Stimulated activated naive CD8-positive, alpha-beta T cell treated with anti-CD3 and anti-CD28 coated beads, Interleukin-15, Interleukin-2, amounts not matched to agents 100 U/mL and 50 U/mL, for 24 hours (primary cell): Measurements from ENCODE around the gene STAT3.
A peak's percentile ranks its signal among the peaks of the same experiment; 100 is the strongest.
"Not testable (repeated sequence)": the region's sequence is repeated elsewhere in the genome, so short reads cannot be mapped to it uniquely, and the experiment has no call there.

Experiments used
- ATAC-seq: fragments of 150-1000 bp; cut with Tn5 transposase; one replicate; pipeline ENCODE4 v1.10.0; 2021
- DNase-seq: peaks from one replicate; pipeline ENCODE4 v3.0.0; 2021

Gene STAT3

DNA sequence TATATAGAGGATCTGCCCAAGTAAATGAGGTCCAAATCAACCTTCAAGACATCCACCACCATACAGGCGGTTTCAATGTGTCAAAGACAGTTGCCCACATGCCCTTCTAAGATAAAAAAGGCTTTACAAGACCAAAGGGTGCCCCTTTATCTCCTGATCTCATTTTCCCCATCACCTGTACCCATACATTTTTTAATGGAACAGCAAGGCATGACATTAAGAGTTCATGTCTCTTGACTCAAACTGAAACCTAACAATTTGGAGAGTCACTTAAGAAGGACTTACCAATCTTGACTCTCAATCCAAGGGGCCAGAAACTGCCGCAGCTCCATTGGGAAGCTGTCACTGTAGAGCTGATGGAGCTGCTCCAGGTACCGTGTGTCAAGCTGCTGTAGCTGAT is 40.1 kb downstream of the STAT3 start:
- ATAC-seq: peak; percentile 57

DNA sequence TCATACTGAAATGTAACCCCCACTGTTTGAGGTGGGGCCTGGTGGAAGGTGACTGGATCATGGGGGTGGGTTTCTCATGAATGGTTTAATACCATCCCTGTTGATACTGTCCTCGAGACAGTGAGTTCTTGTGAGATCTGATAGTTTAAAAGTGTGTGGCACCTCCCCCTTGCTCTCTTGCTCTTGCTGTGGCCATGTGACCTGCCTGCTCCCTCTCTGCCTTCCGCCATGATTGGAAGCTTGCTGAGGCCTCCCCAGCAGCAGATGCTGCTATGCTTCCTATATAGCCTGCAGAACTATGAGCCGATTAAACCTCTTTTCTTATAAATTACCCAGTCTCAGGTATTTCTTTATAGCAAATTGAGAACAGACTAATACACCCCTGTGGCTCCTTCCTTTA is 40.6 kb downstream of the STAT3 start:
- DNase-seq: no peak
- no peak for ATAC-seq

More for the DNA sequence above, 40.1 kb downstream of the STAT3 start:
- no peak for DNase-seq

DNA sequence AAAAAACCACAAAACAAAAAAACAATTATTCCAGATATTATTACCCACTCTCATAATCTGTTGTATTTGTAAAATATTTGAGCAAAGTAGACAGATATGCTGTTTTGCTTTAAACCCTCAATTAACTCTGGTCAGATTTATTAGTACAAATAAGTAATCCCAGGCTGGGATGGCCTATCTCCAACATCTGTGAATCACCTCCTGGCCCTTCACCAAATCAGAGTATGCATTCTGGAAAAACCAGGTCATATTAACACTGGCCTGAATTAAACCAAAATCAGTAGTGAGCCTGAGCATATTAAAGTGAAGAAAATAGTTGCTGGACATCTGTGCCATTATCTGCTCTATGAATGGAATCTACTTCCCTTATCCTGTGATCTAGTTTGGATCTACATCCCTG is 41.0 kb downstream of the STAT3 start:
- no peak for DNase-seq
- no peak for ATAC-seq

DNA sequence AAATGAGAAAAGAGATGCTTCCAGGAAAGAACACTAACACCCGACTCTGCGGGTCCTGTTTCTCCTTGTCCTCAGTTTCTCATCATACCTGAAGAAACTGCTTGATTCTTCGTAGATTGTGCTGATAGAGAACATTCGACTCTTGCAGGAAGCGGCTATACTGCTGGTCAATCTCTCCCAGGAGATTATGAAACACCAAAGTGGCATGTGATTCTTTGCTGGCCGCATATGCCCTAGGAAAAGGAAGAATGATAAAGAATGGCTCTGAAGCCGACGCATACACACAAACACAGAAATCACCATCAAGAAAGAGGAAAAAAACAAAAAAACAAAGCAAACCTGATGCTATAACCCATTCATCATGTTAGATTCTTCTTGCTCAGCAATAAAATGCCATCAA is 41.8 kb downstream of the STAT3 start:
- DNase-seq: no peak
- ATAC-seq: no peak

DNA sequence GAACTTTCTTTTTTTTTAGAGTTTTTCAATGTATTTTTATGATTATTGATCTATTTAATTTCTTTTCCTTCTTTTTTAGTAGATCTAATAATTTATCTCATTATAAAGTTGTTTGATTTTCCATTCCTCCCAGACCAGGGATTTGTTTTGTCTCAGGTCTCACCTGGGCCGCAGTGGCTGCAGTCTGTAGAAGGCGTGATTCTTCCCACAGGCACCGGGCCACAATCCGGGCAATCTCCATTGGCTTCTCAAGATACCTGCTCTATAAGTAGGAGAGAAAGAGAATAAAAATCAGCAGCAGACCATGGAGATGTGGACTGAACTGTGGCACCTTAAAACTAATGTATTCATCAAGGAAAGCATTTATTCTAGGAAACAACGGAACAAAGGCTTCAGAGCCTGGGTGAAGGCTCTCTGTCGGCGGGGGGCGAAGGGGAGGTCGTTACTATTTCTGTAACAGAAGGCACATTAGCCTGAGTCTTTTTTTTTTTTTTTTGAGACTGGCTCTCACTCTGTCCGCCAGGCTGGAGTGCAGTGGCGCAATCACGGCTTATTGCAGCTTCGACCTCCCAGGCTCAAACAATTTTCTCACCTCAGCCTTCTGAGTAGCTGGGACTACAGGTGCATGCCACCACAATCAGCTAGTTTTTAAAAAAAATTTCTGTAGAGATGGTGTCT is 42.7 kb downstream of the STAT3 start:
- ATAC-seq: no peak
- no peak for DNase-seq

DNA sequence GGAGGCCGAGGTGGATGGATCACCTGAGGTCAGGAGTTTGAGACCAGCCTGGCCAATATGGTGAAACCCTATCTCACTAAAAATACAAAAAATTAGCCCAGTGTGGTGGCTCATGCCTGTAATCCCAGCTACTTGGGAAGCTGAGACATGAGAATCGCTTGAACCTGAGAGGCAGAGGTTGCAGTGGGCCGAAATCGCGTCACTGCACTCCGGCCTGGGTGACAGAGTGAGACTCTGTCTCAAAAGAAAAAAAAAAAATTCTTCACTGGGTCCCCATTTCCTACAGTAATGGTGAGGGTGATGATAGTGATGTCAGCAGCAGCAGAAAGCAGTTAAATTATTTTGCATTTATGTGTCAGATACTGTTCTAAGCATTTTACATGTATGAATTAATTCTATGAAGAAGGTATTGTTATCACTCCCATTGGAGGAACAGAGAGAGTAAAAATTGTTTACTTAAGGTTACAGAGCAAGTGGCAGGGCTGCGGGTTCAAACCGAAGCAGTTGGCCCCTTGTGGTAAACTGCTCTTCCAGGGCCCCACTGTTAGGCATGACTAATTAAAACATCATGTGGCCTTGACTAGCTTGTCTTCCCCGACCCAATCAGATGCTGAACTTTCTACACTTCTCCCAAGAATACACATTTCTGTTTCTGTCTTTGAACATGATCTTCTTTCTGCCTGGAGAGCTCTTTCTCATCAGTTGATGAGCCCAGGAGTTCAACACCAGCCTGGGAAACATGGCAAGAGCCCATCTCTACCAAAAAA is 45.8 kb downstream of the STAT3 start:
- DNase-seq (peak; percentile 51), ATAC-seq (peak; percentile 69)

- ATAC-seq: no peak
- DNase-seq: no peak
Observed at GRCh38 chr17:42341568-42341967, 46.7 kb downstream of the STAT3 start.

- DNase-seq: peak; percentile 61
- peak; percentile 73 for ATAC-seq
Observed at GRCh38 chr17:42340691-42341127, 47.5 kb downstream of the STAT3 start.

DNA sequence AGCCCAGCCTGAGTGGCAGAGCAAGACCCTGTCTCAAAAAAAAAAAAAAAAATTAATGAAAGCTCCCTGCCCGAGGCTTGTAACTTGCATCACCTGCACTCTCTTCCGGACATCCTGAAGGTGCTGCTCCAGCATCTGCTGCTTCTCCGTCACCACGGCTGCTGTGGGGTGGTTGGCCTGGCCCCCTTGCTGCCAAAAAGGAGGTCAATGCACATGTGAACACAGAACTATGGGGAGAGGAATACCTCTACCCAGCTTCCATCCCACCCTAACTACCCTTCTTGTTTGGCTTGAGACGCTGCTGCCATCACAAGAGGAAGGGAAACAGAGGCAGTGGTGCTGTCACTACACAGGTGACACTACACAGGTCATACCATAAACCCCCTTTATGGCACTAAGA is 49.0 kb downstream of the STAT3 start:
- DNase-seq (no peak), ATAC-seq (no peak)

GRCh38 chr17:42338427-42338985 is 49.7 kb downstream of the STAT3 start:
- DNase-seq (no peak), ATAC-seq (no peak)

DNA sequence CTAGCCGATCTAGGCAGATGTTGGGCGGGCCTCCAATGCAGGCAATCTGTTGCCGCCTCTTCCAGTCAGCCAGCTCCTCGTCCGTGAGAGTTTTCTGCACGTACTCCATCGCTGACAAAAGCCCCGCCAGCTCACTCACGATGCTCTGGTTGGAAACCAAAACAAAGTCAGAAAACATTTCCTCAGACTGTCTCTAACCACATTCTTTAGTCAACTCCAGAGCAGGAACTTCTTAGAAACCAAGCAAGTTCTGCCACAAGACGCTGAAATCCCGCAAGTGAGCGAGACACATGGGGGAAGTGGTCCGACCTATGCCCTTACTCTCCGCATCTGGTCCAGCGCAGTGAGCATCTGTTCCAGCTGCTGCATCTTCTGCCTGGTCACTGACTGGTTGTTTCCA is 50.8 kb downstream of the STAT3 start:
- peak; percentile 78 for DNase-seq
- ATAC-seq: peak; percentile 71

- no peak for ATAC-seq
Observed at GRCh38 chr17:42334677-42335076, 53.6 kb downstream of the STAT3 start.

GRCh38 chr17:42333053-42333452 is 55.2 kb downstream of the STAT3 start:
- ATAC-seq (peak; percentile 63), DNase-seq (peak; percentile 52)

More at GRCh38 chr17:42334677-42335076, 53.6 kb downstream of the STAT3 start:
- no peak for DNase-seq

DNA sequence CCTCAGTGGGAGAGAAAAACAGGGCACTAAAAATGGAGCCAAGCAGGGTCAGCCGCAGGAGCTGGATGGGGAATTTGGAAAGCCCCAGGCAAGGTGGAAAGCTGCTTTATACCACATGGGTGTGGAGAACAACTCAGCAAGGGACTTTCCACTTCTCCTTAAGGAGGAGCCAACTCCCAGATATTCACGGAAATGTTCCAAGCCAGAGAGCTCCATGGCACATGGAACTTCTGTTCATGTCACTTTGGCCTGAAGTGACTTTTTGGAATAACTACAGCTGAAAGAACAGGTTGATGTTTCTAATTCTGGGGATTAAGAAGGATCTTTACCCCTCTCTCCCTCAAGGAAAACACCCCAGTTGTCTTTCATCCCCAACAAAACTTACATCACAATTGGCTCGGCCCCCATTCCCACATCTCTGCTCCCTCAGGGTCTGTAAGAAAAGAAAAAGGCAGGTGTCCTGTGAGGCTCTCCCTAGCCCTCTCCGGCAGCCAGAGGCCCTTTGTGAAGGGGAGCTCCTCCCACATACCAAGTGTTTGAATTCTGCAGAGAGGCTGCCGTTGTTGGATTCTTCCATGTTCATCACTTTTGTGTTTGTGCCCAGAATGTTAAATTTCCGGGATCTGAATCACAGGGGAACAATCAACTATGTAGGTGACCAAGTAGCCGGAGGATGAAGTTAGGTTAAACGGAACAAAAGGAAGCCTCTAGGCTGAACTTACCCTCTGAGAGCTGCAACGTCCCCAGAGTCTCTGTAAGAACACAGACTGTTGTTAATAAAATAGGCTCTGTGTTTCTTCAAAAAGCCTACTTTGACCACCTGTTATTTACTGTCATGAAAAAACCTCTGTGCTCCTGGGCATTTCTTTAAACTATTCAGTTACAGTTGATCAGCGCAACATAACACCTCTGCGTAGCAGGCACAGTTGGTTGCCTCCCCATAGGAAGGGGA is 58.9 kb downstream of the STAT3 start:
- no peak for ATAC-seq
- no peak for DNase-seq

DNA sequence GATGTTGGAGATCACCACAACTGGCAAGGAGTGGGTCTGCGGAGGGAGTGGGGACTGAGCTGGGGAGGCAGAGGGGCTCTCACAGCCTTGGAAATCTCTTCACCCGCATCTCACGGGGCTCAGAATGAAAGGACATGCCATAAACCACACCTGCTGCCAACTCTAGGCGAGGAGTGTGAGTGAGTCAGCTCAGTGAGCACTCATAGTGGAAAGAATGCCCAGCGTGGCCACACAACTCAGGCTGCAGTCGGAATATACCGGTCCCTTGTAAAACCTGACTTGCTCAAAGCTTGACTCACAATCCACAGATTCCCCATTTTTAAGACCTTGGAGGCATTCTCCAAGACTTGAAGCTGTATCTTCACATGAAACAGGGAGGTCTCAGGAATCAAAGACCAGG is 63.2 kb downstream of the STAT3 start:
- peak; percentile 37 for ATAC-seq
- DNase-seq: no peak

DNA sequence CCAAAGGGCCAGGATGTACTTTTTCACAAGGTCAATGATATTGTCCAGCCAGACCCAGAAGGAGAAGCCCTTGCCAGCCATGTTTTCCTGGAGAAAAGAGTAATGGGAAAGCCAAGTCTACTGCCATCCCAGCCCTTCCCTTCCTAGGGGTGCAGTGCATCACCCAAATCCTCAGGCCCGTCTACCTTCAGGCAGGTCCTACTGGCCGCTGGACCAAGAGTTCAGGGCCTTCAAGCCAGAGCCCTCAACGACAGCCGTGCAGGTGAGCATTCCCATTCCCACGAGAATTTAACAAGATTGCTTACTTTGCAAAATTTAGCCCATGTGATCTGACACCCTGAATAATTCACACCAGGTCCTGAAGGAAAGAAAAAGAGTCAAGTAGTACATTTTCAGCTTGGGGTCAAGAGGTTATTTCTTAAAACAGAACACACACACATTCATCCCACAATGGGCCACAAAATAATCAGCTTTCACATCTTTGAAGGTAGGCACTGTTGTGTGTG is 64.9 kb downstream of the STAT3 start:
- ATAC-seq: no peak
- DNase-seq: no peak

DNA sequence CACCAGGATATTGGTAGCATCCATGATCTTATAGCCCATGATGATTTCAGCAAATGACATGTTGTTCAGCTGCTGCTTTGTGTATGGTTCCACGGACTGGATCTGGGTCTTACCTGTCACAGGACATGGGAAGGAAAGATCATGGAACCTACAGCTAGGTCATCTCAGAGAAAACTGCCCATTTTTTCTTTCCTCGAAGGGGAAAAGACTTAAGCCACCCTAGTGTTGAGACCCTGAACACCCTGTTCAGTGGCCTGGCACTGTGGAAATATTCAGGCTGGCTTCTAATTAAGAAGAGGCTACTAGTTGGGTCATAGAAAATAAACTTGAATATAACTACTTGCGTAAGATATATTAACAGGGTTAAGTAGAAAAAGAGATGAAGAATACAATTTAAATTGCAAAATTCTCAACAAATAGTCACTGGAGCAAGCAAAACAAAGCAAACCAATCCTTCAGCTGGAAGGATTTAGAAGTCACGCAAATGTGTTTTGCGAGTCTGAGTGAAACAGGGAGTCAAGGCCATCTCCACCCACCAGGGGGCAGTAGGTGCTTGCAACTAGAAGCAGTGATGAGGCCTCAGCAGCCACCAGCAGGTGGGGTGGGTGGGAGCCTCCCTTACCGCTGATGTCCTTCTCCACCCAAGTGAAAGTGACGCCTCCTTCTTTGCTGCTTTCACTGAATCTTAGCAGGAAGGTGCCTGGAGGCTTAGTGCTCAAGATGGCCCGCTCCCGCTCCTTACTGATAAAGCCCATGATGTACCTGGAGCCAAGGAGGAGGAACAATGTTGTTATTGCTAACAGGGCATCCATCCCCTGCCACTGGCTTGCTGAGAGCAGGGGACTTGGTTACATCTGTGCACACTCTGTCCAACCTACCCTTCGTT is 65.6 kb downstream of the STAT3 start:
- DNase-seq: peak; percentile 96
- peak; percentile 86 for ATAC-seq

- ATAC-seq: no peak
- no peak for DNase-seq
Observed at GRCh38 chr17:42321555-42321954, 66.7 kb downstream of the STAT3 start.

GRCh38 chr17:42317967-42318366 is 70.3 kb downstream of the STAT3 start:
- not testable (repeated sequence) for ATAC-seq, DNase-seq

GRCh38 chr17:42317266-42317845 is 70.9 kb downstream of the STAT3 start:
- ATAC-seq (no peak), DNase-seq (no peak)

DNA sequence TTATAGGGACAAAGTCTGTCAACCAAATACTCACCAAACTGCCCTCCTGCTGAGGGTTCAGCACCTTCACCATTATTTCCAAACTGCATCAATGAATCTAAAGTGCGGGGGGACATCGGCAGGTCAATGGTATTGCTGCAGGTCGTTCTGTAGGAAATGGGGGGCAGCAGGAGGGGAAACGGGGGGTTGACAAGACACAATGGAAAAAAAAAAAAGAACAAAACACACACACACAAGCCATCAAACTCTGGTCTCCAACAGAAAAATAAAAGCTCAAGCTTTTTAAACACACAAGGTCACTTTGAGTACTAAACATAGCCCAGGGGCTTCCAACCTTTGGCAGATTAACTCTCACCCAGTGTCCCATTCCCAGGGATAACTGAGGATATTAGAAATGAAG is 71.5 kb downstream of the STAT3 start:
- no peak for ATAC-seq

More for the DNA sequence above, 71.5 kb downstream of the STAT3 start:
- DNase-seq: no peak
